ENCODE results near the gene PHTF2.

- TF ChIP-seq PKNOX1 (IDR thresholded peaks at IDR 0.05) (no peak), JUND (IDR thresholded peaks at IDR 0.05; ENCODE audit: low read depth, low read length) (no peak), KDM1A (IDR thresholded peaks at IDR 0.05; ENCODE audit: borderline replicate concordance) (no peak)
Measured at GRCh38 chr7:77806425-77806824, 7.9 kb downstream of the PHTF2 start.
